ENCODE data around the gene VAC14. TPM values are rescaled to one million over a fixed set of nuclear protein-coding genes. Genes with fewer than 3 reads are reported as not detected.

The VAC14 gene
- total and polyA plus RNA-seq, 2 of the 8 experiments (the other 6 are each of a cell fraction or from before 2014, with no cell fraction given) = 56.0 to 108 TPM

DNA sequence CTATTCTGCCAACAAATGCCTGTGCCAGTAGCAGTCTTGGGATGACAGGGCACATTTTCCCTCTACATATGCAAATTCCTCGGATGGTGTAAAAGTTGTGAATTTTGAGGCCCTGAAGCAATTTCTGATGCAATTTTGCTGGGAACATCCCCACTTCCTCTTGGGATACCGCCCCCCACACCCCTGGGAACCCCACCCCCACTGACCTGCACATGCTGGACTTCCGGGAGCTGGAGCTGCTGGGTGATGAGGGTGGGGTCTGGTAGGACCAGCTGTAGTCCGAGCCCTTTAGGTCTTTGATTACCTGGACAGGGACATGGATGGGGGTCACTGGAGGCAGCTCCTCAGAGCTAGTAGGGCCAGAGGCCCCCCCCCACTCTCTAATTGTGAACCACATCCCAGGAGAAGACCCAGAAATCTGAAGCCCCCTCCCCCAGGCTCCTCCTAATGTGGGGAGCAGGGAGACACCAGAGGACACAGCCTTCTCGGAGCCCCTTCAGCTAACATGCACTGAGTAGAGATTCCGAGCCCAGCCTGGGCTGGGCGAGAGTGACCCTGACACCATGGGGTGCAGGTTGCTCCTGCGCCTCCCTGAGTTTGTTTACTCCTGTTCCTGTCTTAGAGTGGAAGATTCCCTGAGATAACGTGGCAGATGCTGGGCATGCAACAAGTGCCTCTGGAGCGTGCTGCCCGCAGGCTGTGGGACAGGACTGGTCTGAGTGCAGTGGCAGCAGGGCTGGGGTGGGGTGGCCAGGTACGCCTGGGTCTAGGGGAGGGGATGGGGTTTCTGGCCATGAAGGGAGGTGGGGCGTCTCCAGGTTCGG, 124.1 kb downstream of the VAC14 start:
- no peak overlapping the region for H3K56ac ChIP-seq (replicated peaks; ENCODE audit: insufficient read length, low read depth, low read length)
- no peak overlapping the region for H3K4me3 ChIP-seq (ENCODE audit: extremely low read depth in 1 of 4, insufficient read depth in 2 of 4, low read depth in 3 of 4, low read length in 4 of 4)
- H2BK12ac ChIP-seq (ENCODE audit: low read depth, low read length) = no peak overlapping the region
- no peak overlapping the region for H3K27ac ChIP-seq (ENCODE audit: low read depth, low read length)
- no peak overlapping the region for H3K4ac ChIP-seq (replicated peaks; ENCODE audit: insufficient read length, low read depth, low read length)
- no peaks in the 10 kb centered on the region for H3K27me3 ChIP-seq (replicated peaks in 1 of 4; ENCODE audit: control insufficient read depth in 3 of 4, extremely low read depth in 1 of 4, insufficient read depth in 3 of 4, low read length in 3 of 4)
- H3K4me1 ChIP-seq (replicated peaks in 1 of 4; ENCODE audit: control insufficient read depth in 3 of 4, insufficient read depth in 4 of 4, low read length in 3 of 4) = peaks cover 0 to 11% (median 3%) of the 10 kb centered on the region in 4 experiments; a peak in 3 of 7 replicates
- no peak overlapping the region for H2BK5ac ChIP-seq (ENCODE audit: low read depth, low read length)
- H3K4me2 ChIP-seq (ENCODE audit: insufficient read depth in 1 of 2, low read depth in 2 of 2, low read length in 2 of 2) = no peak overlapping the region
- peaks cover 0 to 5% of the 10 kb centered on the region in 2 experiments for H4K20me1 ChIP-seq (replicated peaks in 1 of 2; ENCODE audit: control insufficient read depth in 1 of 2, insufficient read depth in 2 of 2, low read length in 2 of 2)
- no peak overlapping the region for H3K9ac ChIP-seq (replicated peaks in 1 of 4; ENCODE audit: extremely low read depth in 1 of 4, low read depth in 3 of 4, low read length in 3 of 4)
- no peaks in the 10 kb centered on the region for H3K79me1 ChIP-seq (ENCODE audit: low read depth, low read length)
- FAIRE-seq = no peak
- H2BK20ac ChIP-seq (ENCODE audit: low read length) = no peak overlapping the region
- H3K36me3 ChIP-seq (ENCODE audit: control insufficient read depth in 2 of 4, insufficient read depth in 4 of 4, low read length in 3 of 4) = peaks cover 0 to 12% (median 1%) of the 10 kb centered on the region in 4 experiments; a peak in 2 of 8 replicates
- 97% methylated on average over 11 of the region's 14 CpGs; no CpG with 5 or more reads in 1 of the 2 experiments for WGBS, 2 experiments (ENCODE audit: extremely low coverage in 1 of 2, insufficient coverage in 1 of 2, insufficient read length in 1 of 2, insufficient replicate concordance in 2 of 2, low coverage in 1 of 2, low lambda C conversion rate in 2 of 2, missing lambda C conversion rate in 1 of 2)
- H2AK5ac ChIP-seq (ENCODE audit: low read depth, low read length) = no peak overlapping the region
- no peaks in the 10 kb centered on the region for H3K9me3 ChIP-seq (ENCODE audit: insufficient read depth in 2 of 2, low read depth in 1 of 2, low read length in 1 of 2)
- ChIA-PET POLR2A (ENCODE audit: partially characterized antibody) (interaction anchor here (1.2 kb wide), 1 partner anchor 11 kb away, joined by 4 read pairs; no protein-coding TSS in a partner anchor), CTCF (ENCODE audit: partially characterized antibody) (interaction anchor here (0.6 to 8.0 kb wide), 8 partner anchors 11 to 99 kb away, joined by 3 to 141 read pairs (median 4); no protein-coding TSS in a partner anchor)
- H4K8ac ChIP-seq (ENCODE audit: extremely low read depth, insufficient read depth, low read length) = no peak overlapping the region; the same call in 1 of the 2 replicates
- H3K18ac ChIP-seq (ENCODE audit: extremely low read depth, low read length) = no peak overlapping the region
- H3K23me2 ChIP-seq (ENCODE audit: low read depth, low read length) = no peaks in the 10 kb centered on the region
- H2BK15ac ChIP-seq (ENCODE audit: low read length) = no peak overlapping the region
- H4K5ac ChIP-seq (ENCODE audit: insufficient read length, low read depth, low read length) = no peak overlapping the region
- no peak overlapping the region for H4K91ac ChIP-seq (replicated peaks; ENCODE audit: insufficient read length, low read length)
- no peak for DNase-seq (ENCODE audit: low read depth in 1 of 2, low spot score in 2 of 2)
- H3K23ac ChIP-seq (ENCODE audit: insufficient read length) = no peak overlapping the region
- H2BK120ac ChIP-seq (replicated peaks; ENCODE audit: low read depth, low read length) = no peak overlapping the region
- H3K79me2 ChIP-seq (ENCODE audit: control insufficient read depth in 1 of 2, insufficient read depth in 2 of 2, low read length in 2 of 2) = no peaks in the 10 kb centered on the region
- no peak overlapping the region for H2AFZ ChIP-seq (ENCODE audit: low read length)
- H3K14ac ChIP-seq (ENCODE audit: insufficient read length) = no peak overlapping the region
- TF ChIP-seq EZH2 (IDR thresholded peaks at IDR 0.05; ENCODE audit: low read depth, low read length, severe bottlenecking) (no peak), ATF3 (IDR thresholded peaks at IDR 0.05; ENCODE audit: insufficient read depth, low read depth, low read length) (no peak), KDM1A (IDR thresholded peaks at IDR 0.05; ENCODE audit: borderline replicate concordance, low read length) (no peak), RAD21 (IDR thresholded peaks at IDR 0.05 in 1 of 2, conservative IDR thresholded peaks at IDR 0.05 in 1 of 2; ENCODE audit: low read depth in 2 of 2, low read length in 2 of 2) (no peak), PHF8 (conservative IDR thresholded peaks at IDR 0.05; ENCODE audit: low read depth, low read length) (no peak), CBX8 (IDR thresholded peaks at IDR 0.05; ENCODE audit: borderline replicate concordance, low read depth, low read length) (no peak), CEBPB (IDR thresholded peaks at IDR 0.05; ENCODE audit: low read depth, low read length) (no peak), SIRT6 (IDR thresholded peaks at IDR 0.05; ENCODE audit: low read length) (no peak), TBP (IDR thresholded peaks at IDR 0.05; ENCODE audit: low read depth, low read length) (no peak), RFX5 (IDR thresholded peaks at IDR 0.05; ENCODE audit: borderline replicate concordance, low read depth, low read length) (no peak), CREB1 (IDR thresholded peaks at IDR 0.05) (no peak), ZNF274 (IDR thresholded peaks at IDR 0.05; ENCODE audit: borderline replicate concordance, extremely low read depth, low read length) (no peak)
